Activated T-cell treated with anti-CD3 and anti-CD28 coated beads for 48 hours (primary cell): ENCODE measurements around the gene IMMP2L.
"Not testable (repeated sequence)": the region's sequence is repeated elsewhere in the genome, so short reads cannot be mapped to it uniquely, and the experiment has no call there.

Source experiments
- DNase-seq: peaks from one replicate; pipeline ENCODE4 v3.0.0-alpha.2; 2020; ENCODE audit warnings: low read depth

IMMP2L gene

GRCh38 chr7:111459757-111460280 is 102.5 kb downstream of the IMMP2L start:
- no peak for DNase-seq

DNA sequence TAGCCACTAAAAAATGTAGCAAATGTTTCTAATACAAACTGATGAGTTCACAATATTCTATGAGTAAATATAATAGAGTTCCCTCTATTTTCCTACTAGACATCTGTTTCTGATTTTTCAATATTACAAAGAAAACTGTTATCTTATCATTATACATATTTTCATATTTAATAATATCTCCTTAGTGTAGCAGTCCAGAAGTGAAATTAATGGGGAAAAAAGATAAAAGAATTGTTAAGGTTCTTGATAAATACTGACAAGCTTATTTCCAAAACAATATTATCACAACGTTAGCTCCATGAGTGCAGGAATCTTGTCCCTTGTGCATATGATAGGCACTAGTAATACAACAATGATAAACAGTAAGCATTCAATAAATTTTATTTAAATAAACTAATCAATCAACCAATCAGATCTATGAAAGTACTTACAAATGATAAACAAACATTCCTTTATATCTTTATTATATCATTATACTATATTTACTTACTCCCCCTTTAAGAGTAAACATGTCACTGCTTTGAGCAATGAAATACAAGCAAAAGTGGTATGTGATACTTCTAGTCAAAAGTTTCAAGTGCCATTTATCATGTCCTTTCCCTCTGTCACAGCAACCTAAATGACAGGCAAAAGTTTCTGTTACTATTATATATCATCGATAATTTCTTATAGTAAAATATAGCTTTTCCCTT is 103.1 kb downstream of the IMMP2L start:
- DNase-seq, result no peak

DNA sequence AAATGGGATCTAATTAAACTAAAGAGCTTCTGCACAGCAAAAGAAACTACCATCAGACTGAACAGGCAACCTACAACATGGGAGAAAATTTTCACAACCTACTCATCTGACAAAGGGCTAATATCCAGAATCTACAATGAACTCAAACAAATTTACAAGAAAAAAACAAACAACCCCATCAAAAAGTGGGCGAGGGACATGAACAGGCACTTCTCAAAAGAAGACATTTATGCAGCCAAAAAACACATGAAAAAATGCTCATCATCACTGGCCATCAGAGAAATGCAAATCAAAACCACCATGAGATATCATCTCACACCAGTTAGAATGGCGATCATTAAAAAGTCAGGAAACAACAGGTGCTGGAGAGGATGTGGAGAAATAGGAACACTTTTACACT is 111.6 kb downstream of the IMMP2L start:
- not testable (repeated sequence) for DNase-seq

DNA sequence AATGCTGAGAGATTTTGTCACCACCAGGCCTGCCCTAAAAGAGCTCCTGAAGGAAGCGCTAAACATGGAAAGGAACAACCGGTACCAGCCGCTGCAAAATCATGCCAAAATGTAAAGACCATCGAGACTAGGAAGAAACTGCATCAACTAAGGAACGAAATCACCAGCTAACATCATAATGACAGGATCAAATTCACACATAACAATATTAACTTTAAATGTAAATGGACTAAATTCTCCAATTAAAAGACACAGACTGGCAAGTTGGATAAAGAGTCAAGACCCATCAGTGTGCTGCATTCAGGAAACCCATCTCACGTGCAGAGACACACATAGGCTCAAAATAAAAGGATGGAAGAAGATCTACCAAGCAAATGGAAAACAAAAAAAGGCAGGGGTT is 114.8 kb downstream of the IMMP2L start:
- DNase-seq, result not testable (repeated sequence)

DNA sequence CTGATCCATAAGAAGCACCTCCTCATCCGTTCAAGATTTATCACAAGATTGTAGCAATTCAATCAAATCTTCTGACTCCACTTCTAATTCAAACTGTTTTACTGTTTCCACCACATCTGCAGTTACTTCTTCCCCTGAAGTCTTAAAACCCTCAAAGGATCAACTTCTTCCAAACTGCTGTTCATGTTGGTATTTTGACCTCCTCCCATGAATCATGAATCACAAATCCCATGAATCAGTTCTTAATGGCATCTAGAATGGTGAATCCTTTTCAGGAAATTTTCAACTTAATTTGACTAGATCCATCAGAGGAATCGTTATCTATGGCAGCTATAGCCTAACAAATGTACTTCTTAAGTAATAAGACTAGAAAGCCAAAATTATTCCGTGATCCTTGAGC is 122.3 kb downstream of the IMMP2L start:
- no peak for DNase-seq

- DNase-seq, result no peak
Measured at GRCh38 chr7:111438369-111439289, 123.7 kb downstream of the IMMP2L start.

- no peak for DNase-seq
Measured at GRCh38 chr7:111437736-111438135, 124.6 kb downstream of the IMMP2L start.

DNA sequence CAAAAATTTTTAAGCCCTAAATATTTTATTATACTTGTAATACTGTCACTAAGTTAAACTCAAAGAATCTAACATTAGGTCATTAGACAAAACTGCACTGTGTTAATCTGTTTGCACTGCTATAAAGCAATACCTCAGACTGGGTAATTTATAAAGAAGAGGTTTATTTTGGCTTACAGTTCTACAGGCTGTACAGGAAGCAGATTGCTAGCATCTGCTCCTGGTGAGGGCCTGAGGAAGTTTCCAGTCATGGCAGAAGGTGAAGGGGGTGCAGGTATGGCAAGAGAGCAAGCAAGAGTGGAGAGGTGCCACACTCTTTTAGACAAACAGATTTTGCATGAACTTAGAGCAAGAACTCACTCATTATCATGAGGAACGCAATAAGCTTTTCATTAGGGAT is 125.7 kb downstream of the IMMP2L start:
- DNase-seq, result no peak

DNA sequence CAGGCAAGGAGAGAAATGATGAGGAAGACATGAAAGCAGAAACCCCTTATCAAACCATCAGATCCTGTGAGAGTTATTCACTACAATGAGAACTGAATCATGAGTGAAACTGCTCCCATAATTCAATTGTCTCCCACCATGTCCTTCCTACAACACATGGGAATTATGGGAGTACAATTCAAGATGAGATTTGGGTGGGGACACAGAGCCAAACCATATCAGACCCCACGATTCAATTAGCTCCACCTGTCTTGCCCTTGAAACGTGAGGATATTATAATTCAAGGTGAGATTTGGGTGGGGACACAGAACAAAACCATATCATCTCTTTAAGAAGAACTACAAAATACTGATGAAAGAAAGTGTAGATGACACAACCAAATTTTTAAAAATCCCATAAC is 128.9 kb downstream of the IMMP2L start:
- no peak for DNase-seq

- no peak for DNase-seq
Measured at GRCh38 chr7:111429781-111430180, 132.5 kb downstream of the IMMP2L start.

GRCh38 chr7:111424768-111425167 is 137.5 kb downstream of the IMMP2L start:
- no peak for DNase-seq

GRCh38 chr7:111414374-111414773 is 147.9 kb downstream of the IMMP2L start:
- no peak for DNase-seq

- DNase-seq, result no peak
Measured at GRCh38 chr7:111413739-111414138, 148.6 kb downstream of the IMMP2L start.

DNA sequence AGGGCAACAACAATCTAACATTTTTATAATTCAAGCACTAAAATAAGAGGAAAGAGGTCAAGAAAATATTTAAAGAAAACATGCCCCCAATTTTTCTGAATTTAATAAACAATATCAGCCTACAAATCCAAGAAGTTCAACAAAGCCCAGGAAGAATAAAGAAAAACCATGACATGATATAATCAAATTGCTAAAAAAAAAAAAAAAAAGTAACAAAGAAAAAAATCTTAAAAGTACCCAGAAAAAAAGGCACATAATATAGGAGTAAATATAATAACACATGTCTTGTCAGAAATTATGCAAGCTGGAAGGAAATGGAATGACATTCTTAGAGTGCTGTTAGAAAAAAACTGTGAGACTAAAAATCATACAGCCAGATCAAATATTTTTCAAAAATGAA is 151.4 kb downstream of the IMMP2L start:
- DNase-seq, result no peak

- no peak for DNase-seq
Measured at GRCh38 chr7:111409714-111410422, 152.4 kb downstream of the IMMP2L start.

GRCh38 chr7:111408724-111409123 is 153.6 kb downstream of the IMMP2L start:
- DNase-seq, result no peak

GRCh38 chr7:111407258-111407657 is 155.0 kb downstream of the IMMP2L start:
- no peak for DNase-seq

GRCh38 chr7:111405621-111406020 is 156.7 kb downstream of the IMMP2L start:
- DNase-seq, result no peak

GRCh38 chr7:111401516-111401915 is 160.8 kb downstream of the IMMP2L start:
- DNase-seq, result no peak

DNA sequence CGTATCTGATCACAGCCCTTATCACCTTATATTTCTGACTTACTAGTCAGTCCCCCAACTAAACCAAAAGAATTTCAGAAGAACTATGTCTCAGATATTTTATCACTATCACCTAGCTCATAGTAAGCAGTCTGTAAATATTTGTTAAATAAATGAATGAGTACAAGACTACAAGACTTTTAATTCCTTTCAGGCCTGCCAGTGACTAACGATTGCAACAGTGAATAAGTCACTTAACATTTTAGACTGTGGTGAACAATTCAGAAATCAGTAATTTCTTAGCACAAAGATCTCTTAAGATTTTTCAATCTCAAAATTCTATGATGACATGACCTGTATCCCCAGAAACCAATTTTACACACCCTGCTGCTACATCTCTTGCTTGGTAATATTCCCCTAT is 162.2 kb downstream of the IMMP2L start:
- DNase-seq, result no peak

GRCh38 chr7:111394891-111395290 is 167.4 kb downstream of the IMMP2L start:
- DNase-seq, result no peak

GRCh38 chr7:111393011-111393754 is 169.1 kb downstream of the IMMP2L start:
- no peak for DNase-seq
